Measurements from ENCODE around the gene ITGA6.

DNA sequence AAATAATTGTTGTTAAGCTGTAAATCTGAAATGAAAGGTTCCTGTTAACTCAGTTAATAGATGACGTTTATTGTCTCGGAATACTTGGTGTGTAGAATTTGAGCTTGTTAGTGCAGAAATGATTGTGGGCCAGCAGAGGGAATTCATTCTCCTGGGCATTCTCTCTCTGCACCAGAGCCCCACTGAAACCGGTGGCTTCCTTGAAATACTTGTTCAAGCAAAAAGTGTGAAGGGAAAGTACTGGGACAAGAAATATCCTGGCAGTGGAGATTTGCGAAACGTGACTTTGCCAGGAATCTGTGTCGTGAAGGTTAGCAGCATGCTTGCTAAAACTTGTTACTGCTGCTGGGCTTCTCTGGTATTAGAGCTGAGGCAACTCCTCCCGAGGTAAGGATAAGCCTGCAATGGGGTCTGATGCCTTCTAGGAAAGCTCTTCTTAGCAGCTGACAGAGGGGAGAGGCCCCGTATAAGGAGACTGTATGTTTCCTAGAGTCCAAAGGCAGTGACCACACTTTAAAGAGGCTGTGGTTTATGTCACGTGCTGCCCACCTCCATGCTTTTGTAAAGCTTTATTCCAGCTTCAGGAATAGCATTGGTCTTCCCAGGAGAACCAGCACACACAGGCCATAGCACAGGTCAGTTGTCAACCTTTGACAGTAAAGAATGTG is 2.0 kb downstream of the ITGA6 start:
- TF ChIP-seq ZFP3 (CRISPR knock-in tag; IDR thresholded peaks at IDR 0.05) (no peak), ESRRG (CRISPR knock-in tag; IDR thresholded peaks at IDR 0.05) (no peak), ZFP30 (CRISPR knock-in tag; IDR thresholded peaks at IDR 0.05) (no peak), TOX (CRISPR knock-in tag; IDR thresholded peaks at IDR 0.05; ENCODE audit: borderline replicate concordance) (no peak)
